Mesendoderm (in vitro differentiated cells): ENCODE results near the gene ARMH2.

Source experiments
- DNase-seq: peaks from one replicate; pipeline ENCODE4 v3.0.0; 2013
- H2AK5ac ChIP-seq: 2 replicates; pipeline ENCODE4 v1.6.1; 2013; ENCODE audit warnings: low read length, inconsistent platforms
- H2BK120ac ChIP-seq: 2 replicates; pipeline ENCODE4 v1.6.1; 2013; ENCODE audit warnings: low read depth, mild to moderate bottlenecking, low read length, moderate library complexity, mixed read lengths
- H2BK15ac ChIP-seq: replicated peaks from 2 replicates; pipeline ENCODE4 v1.6.1; 2013; ENCODE audit warnings: low read depth, mild to moderate bottlenecking, moderate library complexity
- H2BK5ac ChIP-seq: 2 replicates; pipeline ENCODE4 v1.6.1; 2013; ENCODE audit warnings: low read length, inconsistent platforms
- H3K18ac ChIP-seq: 2 replicates; pipeline ENCODE4 v1.6.1; 2013; ENCODE audit warnings: mild to moderate bottlenecking, low read length, mixed read lengths
- H3K23ac ChIP-seq: one replicate; pipeline ENCODE4 v1.6.1; 2013; ENCODE audit warnings: low read length
- H3K27ac ChIP-seq: 2 replicates; pipeline ENCODE4 v1.5.1; 2013; ENCODE audit warnings: low read depth, mild to moderate bottlenecking, inconsistent platforms, low read length, moderate library complexity
- H3K27me3 ChIP-seq: 2 replicates; pipeline ENCODE4 v1.6.1; 2013; ENCODE audit warnings: low read length, control low read depth, mild to moderate bottlenecking, inconsistent platforms; ENCODE audit not compliant: insufficient read depth, poor library complexity
- H3K36me3 ChIP-seq: 2 replicates; pipeline ENCODE4 v1.6.1; 2013; ENCODE audit warnings: low read length, inconsistent platforms; ENCODE audit not compliant: control insufficient read depth, insufficient read depth
- H3K4ac ChIP-seq: one replicate; pipeline ENCODE4 v1.6.1; 2013; ENCODE audit warnings: low read depth, mild to moderate bottlenecking, low read length, moderate library complexity
- H3K4me1 ChIP-seq: 2 replicates; pipeline ENCODE4 v1.6.1; 2013; ENCODE audit warnings: low read depth, low read length, inconsistent platforms; ENCODE audit not compliant: control insufficient read depth
- H3K4me2 ChIP-seq: 2 replicates; pipeline ENCODE4 v1.6.1; 2013; ENCODE audit warnings: low read length
- H3K4me3 ChIP-seq: 2 replicates; pipeline ENCODE4 v1.5.1; 2013; ENCODE audit warnings: mild to moderate bottlenecking, low read length
- H3K56ac ChIP-seq: one replicate; pipeline ENCODE4 v1.6.1; 2013; ENCODE audit warnings: low read length
- H3K79me1 ChIP-seq: 2 replicates; pipeline ENCODE4 v1.6.1; 2013; ENCODE audit warnings: low read length, inconsistent platforms
- H3K79me2 ChIP-seq: 2 replicates; pipeline ENCODE4 v1.6.1; 2013; ENCODE audit warnings: mild to moderate bottlenecking, low read length; ENCODE audit not compliant: control insufficient read depth, insufficient read depth
- H3K9ac ChIP-seq: 2 replicates; pipeline ENCODE4 v1.6.1; 2013; ENCODE audit warnings: low read length, inconsistent platforms
- H4K5ac ChIP-seq: one replicate; pipeline ENCODE4 v1.6.1; 2013; ENCODE audit warnings: low read length
- H4K8ac ChIP-seq: one replicate; pipeline ENCODE4 v1.6.1; 2013; ENCODE audit warnings: low read depth, mild to moderate bottlenecking, control low read depth, low read length, moderate library complexity
- WGBS: extraction: QIAGEN DNeasy Blood & Tissue Kit; methylation state at CpG from one replicate; pipeline ENCODE4 v1.1.7; 2013; ENCODE audit warnings: low lambda C conversion rate, missing lambda C conversion rate; ENCODE audit not compliant: insufficient coverage; ENCODE audit errors: extremely low coverage; 5-methylcytosine and 5-hydroxymethylcytosine counted together

Gene ARMH2

DNA sequence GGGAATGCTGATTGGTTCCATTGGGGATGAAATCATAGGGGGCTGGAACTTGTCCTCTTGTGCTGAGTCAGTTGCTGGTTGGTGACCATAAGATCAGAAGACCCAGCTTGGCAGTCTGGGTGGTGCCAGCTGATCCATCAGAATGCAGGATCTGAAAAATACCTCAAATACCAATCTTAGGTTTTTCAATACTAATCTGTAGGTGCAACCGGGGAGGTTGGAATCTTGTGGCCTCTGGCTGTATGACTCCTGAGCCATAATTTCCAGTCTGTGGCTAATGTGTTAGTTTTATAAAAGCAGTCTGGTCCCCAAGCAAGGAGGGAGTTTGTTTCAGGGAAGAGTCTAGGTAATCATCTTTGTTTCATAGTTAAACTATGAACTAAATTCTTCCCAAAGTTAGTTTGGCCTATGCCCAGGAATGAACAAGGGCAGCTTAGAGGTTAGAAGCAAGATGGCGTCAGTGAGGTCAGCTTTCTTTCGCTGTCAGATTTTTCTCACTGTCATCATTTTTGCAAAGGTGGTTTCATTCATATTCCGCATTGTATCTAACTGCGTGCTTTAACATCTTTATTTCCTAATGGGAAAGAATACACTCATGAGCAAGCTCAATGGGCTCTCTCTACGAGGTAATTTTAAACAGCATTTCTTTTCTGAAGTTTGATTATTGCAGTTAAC lies 2.0 kb downstream of the ARMH2 start:
- WGBS = no CpG with 5 or more reads among the region's 6 CpGs
- H3K9ac ChIP-seq = no peak overlapping the region

DNA sequence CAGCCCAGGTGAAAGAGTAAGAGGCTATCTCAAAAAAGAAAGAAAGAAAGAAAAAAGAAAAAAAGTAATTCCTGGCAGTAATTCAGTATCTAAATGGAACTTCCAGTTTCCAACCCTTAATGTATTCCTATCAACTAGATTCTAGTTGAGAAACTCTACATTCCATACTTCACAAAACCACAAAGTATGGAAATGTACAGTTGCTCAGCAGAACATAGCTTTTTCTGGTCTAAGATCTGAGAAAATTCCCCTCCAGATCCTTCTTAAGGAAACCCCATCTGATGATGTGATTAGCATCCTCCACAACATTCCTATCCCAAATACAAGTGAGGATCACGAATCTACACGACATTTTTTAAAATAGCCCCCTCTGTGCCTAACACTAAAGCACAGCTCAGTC lies 3.6 kb downstream of the ARMH2 start:
- no peak overlapping the region for H2BK5ac ChIP-seq
- no peaks in the 10 kb centered on the region for H3K79me2 ChIP-seq
- no peak overlapping the region for H3K4me2 ChIP-seq
- H3K4me1 ChIP-seq = no peaks in the 10 kb centered on the region
- no peak overlapping the region for H3K4ac ChIP-seq
- no peak overlapping the region for H3K4me3 ChIP-seq
- no peaks in the 10 kb centered on the region for H3K79me1 ChIP-seq
- H3K27me3 ChIP-seq = no peaks in the 10 kb centered on the region
- no peak overlapping the region for H3K27ac ChIP-seq
- H4K8ac ChIP-seq = no peak overlapping the region
- no peak overlapping the region for H2BK15ac ChIP-seq
- H2BK120ac ChIP-seq = no peak overlapping the region
- H3K9ac ChIP-seq = no peak overlapping the region
- DNase-seq = no peak
- H3K18ac ChIP-seq = no peak overlapping the region
- no peak overlapping the region for H3K23ac ChIP-seq
- no CpG with 5 or more reads among the region's 2 CpGs for WGBS
- no peak overlapping the region for H3K56ac ChIP-seq
- H2AK5ac ChIP-seq = no peak overlapping the region
- no peaks in the 10 kb centered on the region for H3K36me3 ChIP-seq
- no peak overlapping the region for H4K5ac ChIP-seq

More for the DNA sequence above, 2.0 kb downstream of the ARMH2 start:
- H2BK15ac ChIP-seq = no peak overlapping the region
- no peaks in the 10 kb centered on the region for H3K79me1 ChIP-seq
- no peak overlapping the region for H2AK5ac ChIP-seq
- H2BK5ac ChIP-seq = no peak overlapping the region
- no peaks in the 10 kb centered on the region for H3K27me3 ChIP-seq
- peak; percentile 8 for DNase-seq
- no peak overlapping the region for H3K18ac ChIP-seq
- H3K36me3 ChIP-seq = no peaks in the 10 kb centered on the region
- H3K4me1 ChIP-seq = no peaks in the 10 kb centered on the region
- H4K8ac ChIP-seq = no peak overlapping the region
- no peak overlapping the region for H3K4me3 ChIP-seq
- no peak overlapping the region for H4K5ac ChIP-seq
- H2BK120ac ChIP-seq = no peak overlapping the region
- no peak overlapping the region for H3K23ac ChIP-seq
- H3K27ac ChIP-seq = no peak overlapping the region
- H3K4me2 ChIP-seq = no peak overlapping the region
- H3K79me2 ChIP-seq = no peaks in the 10 kb centered on the region
- H3K56ac ChIP-seq = no peak overlapping the region
- H3K4ac ChIP-seq = no peak overlapping the region

DNA sequence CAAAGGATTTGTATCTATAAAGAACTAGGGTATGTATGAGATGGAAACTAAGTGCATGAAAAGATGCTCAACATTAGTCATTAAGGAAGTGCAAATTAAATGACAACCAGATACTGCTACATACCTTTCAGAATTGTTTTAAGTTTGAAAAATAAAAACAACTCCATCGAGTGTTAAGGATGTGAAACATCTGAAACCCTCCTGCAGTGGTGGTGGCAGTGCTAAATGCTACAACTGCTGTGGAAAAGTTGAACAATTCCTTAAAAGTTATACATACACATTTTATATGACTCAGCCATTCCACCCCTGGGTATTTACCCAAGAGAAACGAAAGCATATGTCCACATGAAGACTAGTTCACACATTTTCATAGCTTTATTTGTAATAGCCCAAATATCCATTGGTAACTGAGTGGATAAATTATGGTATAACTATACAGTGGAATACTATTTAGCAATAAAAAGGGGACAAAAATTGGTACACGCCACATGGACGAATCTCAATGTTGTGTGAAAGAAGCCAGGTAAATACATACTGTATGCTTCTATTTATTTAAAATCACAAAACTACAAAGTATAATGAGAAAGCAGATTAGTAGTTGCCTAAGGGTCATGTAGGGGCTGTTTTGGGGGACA lies 10.6 kb downstream of the ARMH2 start:
- H3K36me3 ChIP-seq = no peaks in the 10 kb centered on the region
- no peak for DNase-seq
- WGBS = no CpG with 5 or more reads among the region's 4 CpGs

DNA sequence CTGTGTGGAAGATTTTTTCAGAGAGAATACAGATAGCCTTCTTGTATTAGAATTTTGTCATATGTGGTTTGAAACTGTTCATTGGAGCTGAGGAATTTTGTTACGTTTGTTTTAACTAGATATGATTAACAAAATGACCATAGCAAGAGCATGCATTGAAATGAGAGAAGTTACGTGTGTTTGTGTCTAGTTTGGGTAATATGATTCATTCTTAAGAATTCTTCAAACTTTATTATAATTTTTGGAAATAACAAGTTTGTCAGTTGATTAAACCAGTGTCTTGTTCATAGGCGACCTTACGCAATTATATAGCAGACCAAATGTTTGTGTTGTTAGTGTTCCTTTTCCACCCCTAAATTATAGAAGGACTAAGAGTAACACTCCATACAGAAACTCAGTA lies 18.5 kb downstream of the ARMH2 start:
- Histone ChIP-seq H3K27ac (no peak overlapping the region), H4K5ac (no peak overlapping the region), H3K36me3 (no peaks in the 10 kb centered on the region), H3K4ac (no peak overlapping the region), H3K18ac (no peak overlapping the region), H2AK5ac (no peak overlapping the region), H2BK120ac (no peak overlapping the region), H3K4me1 (peaks cover 2% of the 10 kb centered on the region), H3K79me2 (peaks cover 30% of the 10 kb centered on the region), H2BK15ac (no peak overlapping the region), H3K27me3 (no peaks in the 10 kb centered on the region), H4K8ac (no peak overlapping the region), H2BK5ac (no peak overlapping the region), H3K9ac (no peak overlapping the region), H3K23ac (no peak overlapping the region), H3K56ac (no peak overlapping the region), H3K79me1 (peaks cover 3% of the 10 kb centered on the region), H3K4me3 (no peak overlapping the region), H3K4me2 (no peak overlapping the region)
- 100% methylated on average over 2 of the region's 4 CpGs for WGBS
- DNase-seq = no peak

More for the DNA sequence above, 10.6 kb downstream of the ARMH2 start:
- H2AK5ac ChIP-seq = no peak overlapping the region
- H3K18ac ChIP-seq = no peak overlapping the region
- no peak overlapping the region for H2BK120ac ChIP-seq
- H3K4me3 ChIP-seq = no peak overlapping the region
- no peak overlapping the region for H3K9ac ChIP-seq
- no peaks in the 10 kb centered on the region for H3K27me3 ChIP-seq
- H4K5ac ChIP-seq = no peak overlapping the region
- no peak overlapping the region for H3K4ac ChIP-seq
- no peaks in the 10 kb centered on the region for H3K79me2 ChIP-seq
- H3K4me1 ChIP-seq = no peaks in the 10 kb centered on the region
- H2BK5ac ChIP-seq = no peak overlapping the region
- no peak overlapping the region for H3K56ac ChIP-seq
- H4K8ac ChIP-seq = no peak overlapping the region
- no peak overlapping the region for H3K23ac ChIP-seq
- H3K4me2 ChIP-seq = no peak overlapping the region
- H3K27ac ChIP-seq = no peak overlapping the region
- no peak overlapping the region for H2BK15ac ChIP-seq
- no peaks in the 10 kb centered on the region for H3K79me1 ChIP-seq

DNA sequence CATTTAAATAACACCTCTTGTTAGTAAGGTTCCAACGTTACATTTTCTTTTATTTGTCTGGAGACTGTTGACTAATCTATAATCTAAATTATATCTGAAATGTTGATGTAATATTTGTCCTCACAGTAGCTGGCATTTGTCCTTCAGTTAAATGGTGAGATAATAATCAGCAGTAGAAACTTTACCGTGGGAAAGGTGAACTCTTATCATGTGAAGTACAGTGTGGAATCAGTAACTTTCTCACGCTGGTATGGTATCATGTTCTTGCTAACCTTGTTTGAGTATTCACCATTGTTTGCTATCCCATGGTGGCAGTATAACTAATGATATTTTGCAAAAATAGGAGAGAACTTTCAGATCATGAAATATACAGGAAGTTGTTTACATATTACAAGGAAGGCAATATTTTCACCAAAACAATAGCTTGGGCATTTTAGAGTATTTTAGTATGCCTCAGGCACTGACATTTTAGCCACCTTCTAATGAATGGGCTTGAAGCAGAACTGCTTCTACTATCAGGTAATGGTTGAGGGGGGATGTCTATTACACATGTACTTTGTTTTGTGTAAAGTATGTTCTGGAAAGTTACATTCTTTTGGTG lies 19.2 kb downstream of the ARMH2 start:
- H3K56ac ChIP-seq = no peak overlapping the region
- no peak overlapping the region for H3K18ac ChIP-seq
- H3K4me2 ChIP-seq = no peak overlapping the region
- no peak overlapping the region for H3K23ac ChIP-seq
- no peak overlapping the region for H3K27ac ChIP-seq
- no peak overlapping the region for H3K4ac ChIP-seq
- no peak for DNase-seq
- no peak overlapping the region for H3K9ac ChIP-seq
- H3K4me1 ChIP-seq = peaks cover 2% of the 10 kb centered on the region
- no peak overlapping the region for H3K4me3 ChIP-seq
- no peak overlapping the region for H2BK15ac ChIP-seq
- H2BK5ac ChIP-seq = no peak overlapping the region
- no CpG with 5 or more reads among the region's 3 CpGs for WGBS
- H3K36me3 ChIP-seq = no peaks in the 10 kb centered on the region
- H3K79me2 ChIP-seq = peaks cover 32% of the 10 kb centered on the region
- H3K27me3 ChIP-seq = no peaks in the 10 kb centered on the region
- no peak overlapping the region for H2BK120ac ChIP-seq
- H4K5ac ChIP-seq = no peak overlapping the region
- no peak overlapping the region for H4K8ac ChIP-seq
- H3K79me1 ChIP-seq = peaks cover 3% of the 10 kb centered on the region
- no peak overlapping the region for H2AK5ac ChIP-seq
